Suprapubic skin (tissue), 4 donors: ENCODE data around the gene KLF6. TPM values are rescaled to one million over a fixed set of nuclear protein-coding genes. Genes with fewer than 3 reads are reported as not detected.

Source experiments
- DNase-seq, 2 donors: peaks; one replicate each; pipeline ENCODE4 v3.0.0-alpha.2; 2019; ENCODE audit warnings: low spot score in 2 of 2
- H3K27ac ChIP-seq: fragments of 200-600 bp; sonication (generic); one replicate; pipeline ENCODE4 v1.5.1; 2019
- H3K27me3 ChIP-seq: fragments of 200-600 bp; sonication (generic); one replicate; pipeline ENCODE4 v1.5.1; 2019
- H3K36me3 ChIP-seq: fragments of 200-600 bp; sonication (generic); one replicate; pipeline ENCODE4 v1.5.1; 2019
- H3K4me1 ChIP-seq: fragments of 200-600 bp; sonication (generic); one replicate; pipeline ENCODE4 v1.5.1; 2019
- H3K4me3 ChIP-seq: fragments of 200-600 bp; sonication (generic); one replicate; pipeline ENCODE4 v1.5.1; 2019; ENCODE audit warnings: mild to moderate bottlenecking
- H3K9me3 ChIP-seq: fragments of 200-600 bp; sonication (generic); one replicate; pipeline ENCODE4 v1.5.1; 2019
- EP300 ChIP-seq: sonication (generic); formaldehyde crosslinking; IDR thresholded peaks from one replicate; pipeline ENCODE4 v1.6.1; 2017; ENCODE audit warnings: antibody characterized with exemption
- POLR2A ChIP-seq, 2 donors: fragments of 450-650 bp; IDR thresholded peaks; one replicate each; pipeline ENCODE4 v1.6.1; 2017; ENCODE audit warnings: antibody characterized with exemption in 2 of 2, mild to moderate bottlenecking in 2 of 2, moderate library complexity in 2 of 2
- POLR2AphosphoS5 ChIP-seq, 3 donors: sonication (generic); formaldehyde crosslinking; IDR thresholded peaks; one replicate each; pipeline ENCODE4 v1.6.1; 2017; ENCODE audit warnings: antibody characterized with exemption in 3 of 3
- WGBS: methylation state at CpG from one replicate; pipeline ENCODE4 v1.1.5; 2018; 5-methylcytosine and 5-hydroxymethylcytosine counted together
- total RNA-seq, 4 donors: library from RNA; depleted of rRNA; stranded (reverse); fragments of >200 nt; gene quantifications; one replicate each; pipeline ENCODE4 v1.1.0, GENCODE V29; 2016
- TF ChIP-seq, protein P1 (sequence below), 2 donors: fragments of 200-600 bp in 1 of 2; fragments of 450-650 bp in 1 of 2; sonication (generic) in 1 of 2; IDR thresholded peaks; one replicate each; pipeline ENCODE4 v1.5.1; 2016 to 2019; ENCODE audit warnings: antibody characterized with exemption in 2 of 2, mild to moderate bottlenecking in 1 of 2, moderate library complexity in 1 of 2

KLF6 gene
- total RNA-seq, 4 donors from 2014 or later: 242 to 484 (median 276) TPM

DNA sequence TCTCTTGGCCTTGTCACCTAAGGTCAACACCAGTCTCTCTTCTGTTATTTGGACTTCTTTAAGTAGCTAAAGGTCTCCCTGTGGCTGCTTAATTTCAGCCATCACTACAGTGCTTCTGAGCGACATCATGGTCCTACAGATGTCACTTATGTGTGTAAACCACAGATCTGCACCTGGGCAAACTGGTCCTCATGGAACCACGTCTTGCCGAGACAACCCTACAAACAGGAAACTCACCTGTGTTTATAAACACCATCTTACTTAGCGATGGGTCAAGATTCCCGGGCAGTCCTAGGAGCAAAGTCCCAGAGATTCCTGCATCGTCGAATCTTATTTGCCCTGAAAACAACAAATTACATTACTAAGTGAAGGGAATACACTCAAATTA lies 27.8 kb downstream of the KLF6 start:
- DNase-seq: no peak
- Histone ChIP-seq H3K4me3 (no peak overlapping the region), H3K27ac (peak overlapping the region; percentile 60), H3K27me3 (no peaks in the 10 kb centered on the region), H3K4me1 (peaks cover 36% of the 10 kb centered on the region), H3K36me3 (no peaks in the 10 kb centered on the region), H3K9me3 (no peaks in the 10 kb centered on the region)
- TF ChIP-seq POLR2AphosphoS5 (IDR thresholded peaks at IDR 0.05): no peak
- no peak for TF ChIP-seq EP300
- TF ChIP-seq, protein P1, sequence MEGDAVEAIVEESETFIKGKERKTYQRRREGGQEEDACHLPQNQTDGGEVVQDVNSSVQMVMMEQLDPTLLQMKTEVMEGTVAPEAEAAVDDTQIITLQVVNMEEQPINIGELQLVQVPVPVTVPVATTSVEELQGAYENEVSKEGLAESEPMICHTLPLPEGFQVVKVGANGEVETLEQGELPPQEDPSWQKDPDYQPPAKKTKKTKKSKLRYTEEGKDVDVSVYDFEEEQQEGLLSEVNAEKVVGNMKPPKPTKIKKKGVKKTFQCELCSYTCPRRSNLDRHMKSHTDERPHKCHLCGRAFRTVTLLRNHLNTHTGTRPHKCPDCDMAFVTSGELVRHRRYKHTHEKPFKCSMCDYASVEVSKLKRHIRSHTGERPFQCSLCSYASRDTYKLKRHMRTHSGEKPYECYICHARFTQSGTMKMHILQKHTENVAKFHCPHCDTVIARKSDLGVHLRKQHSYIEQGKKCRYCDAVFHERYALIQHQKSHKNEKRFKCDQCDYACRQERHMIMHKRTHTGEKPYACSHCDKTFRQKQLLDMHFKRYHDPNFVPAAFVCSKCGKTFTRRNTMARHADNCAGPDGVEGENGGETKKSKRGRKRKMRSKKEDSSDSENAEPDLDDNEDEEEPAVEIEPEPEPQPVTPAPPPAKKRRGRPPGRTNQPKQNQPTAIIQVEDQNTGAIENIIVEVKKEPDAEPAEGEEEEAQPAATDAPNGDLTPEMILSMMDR (IDR thresholded peaks at IDR 0.05): no peak
- TF ChIP-seq POLR2A (IDR thresholded peaks at IDR 0.05): no peak
- WGBS: 53% methylated on average over 7 of the region's 7 CpGs

- no peak for DNase-seq
- Histone ChIP-seq H3K27me3 (no peaks in the 10 kb centered on the region), H3K36me3 (no peaks in the 10 kb centered on the region), H3K9me3 (no peaks in the 10 kb centered on the region), H3K4me3 (no peak overlapping the region), H3K4me1 (peaks cover 30% of the 10 kb centered on the region), H3K27ac (no peak overlapping the region)
- TF ChIP-seq, protein P1 (IDR thresholded peaks at IDR 0.05): no peak
- TF ChIP-seq POLR2AphosphoS5 (IDR thresholded peaks at IDR 0.05): no peak
- TF ChIP-seq EP300: no peak
- no peak for TF ChIP-seq POLR2A (IDR thresholded peaks at IDR 0.05)
- WGBS: 95% methylated on average over 5 of the region's 5 CpGs
Measured at GRCh38 chr10:3756360-3756740, 28.7 kb downstream of the KLF6 start.

DNA sequence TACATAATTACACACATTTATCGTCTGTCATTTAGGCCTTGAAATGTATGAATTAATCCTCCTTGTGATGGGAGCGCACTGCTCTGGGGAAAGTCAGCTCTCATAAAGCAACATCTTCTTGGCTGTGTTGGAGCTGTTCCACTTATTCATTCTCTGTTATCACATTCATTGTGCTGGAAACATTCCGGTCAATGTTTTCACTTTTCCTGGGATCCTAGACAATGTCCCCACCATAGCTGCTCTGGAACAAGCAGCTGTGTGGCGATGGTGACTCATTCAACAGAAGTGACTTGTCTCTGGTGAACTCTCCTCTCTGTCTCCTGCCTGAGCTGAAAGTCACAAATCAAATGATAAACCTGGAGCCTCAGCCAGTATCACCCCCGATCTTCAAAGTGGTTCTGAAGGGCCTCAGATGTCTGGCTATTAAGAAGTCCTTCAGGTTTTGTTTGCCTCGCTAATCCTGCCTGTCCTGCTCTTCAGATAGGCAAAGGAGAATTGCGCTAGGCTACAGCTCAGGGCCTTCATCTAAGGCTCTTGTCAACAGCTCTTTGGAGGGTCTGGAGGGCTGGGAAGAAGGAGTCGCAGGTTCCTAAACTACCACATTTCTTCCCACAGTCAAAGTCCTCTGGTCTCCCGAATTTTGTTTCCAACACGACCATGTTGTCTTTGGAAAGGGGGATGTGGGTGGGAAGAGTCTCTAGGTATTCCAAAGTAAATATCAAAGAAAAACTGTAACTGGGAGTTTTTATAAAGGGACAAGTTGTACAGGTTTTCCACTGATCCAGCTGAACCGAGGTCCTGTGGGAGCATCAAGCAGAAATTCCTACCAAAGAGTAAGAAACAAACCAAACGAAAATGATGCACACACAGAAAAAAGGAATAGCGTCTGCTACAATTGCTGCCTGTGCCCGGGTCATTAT lies 29.3 kb downstream of the KLF6 start:
- Histone ChIP-seq H3K4me1 (peaks cover 34% of the 10 kb centered on the region), H3K4me3 (no peak overlapping the region), H3K27ac (peak overlapping the region; percentile 16), H3K36me3 (no peaks in the 10 kb centered on the region), H3K9me3 (no peaks in the 10 kb centered on the region), H3K27me3 (no peaks in the 10 kb centered on the region)
- DNase-seq: no peak
- TF ChIP-seq POLR2A (IDR thresholded peaks at IDR 0.05) (no peak), EP300 (no peak), POLR2AphosphoS5 (IDR thresholded peaks at IDR 0.05) (no peak)
- TF ChIP-seq, protein P1 (IDR thresholded peaks at IDR 0.05): no peak
- WGBS: 84% methylated on average over 14 of the region's 14 CpGs

GRCh38 chr10:3754727-3755439 lies 30.1 kb downstream of the KLF6 start:
- Histone ChIP-seq H3K36me3 (no peaks in the 10 kb centered on the region), H3K27ac (peak overlapping the region; percentile 39), H3K27me3 (no peaks in the 10 kb centered on the region), H3K9me3 (no peaks in the 10 kb centered on the region), H3K4me1 (peaks cover 42% of the 10 kb centered on the region), H3K4me3 (no peak overlapping the region)
- 41% methylated on average over 9 of the region's 9 CpGs for WGBS
- TF ChIP-seq, protein P1 (IDR thresholded peaks at IDR 0.05): no peak
- peak in 2 of 3 donors; percentile 1 to 74 for TF ChIP-seq POLR2AphosphoS5 (IDR thresholded peaks at IDR 0.05)
- TF ChIP-seq EP300: no peak
- DNase-seq: no peak

DNA sequence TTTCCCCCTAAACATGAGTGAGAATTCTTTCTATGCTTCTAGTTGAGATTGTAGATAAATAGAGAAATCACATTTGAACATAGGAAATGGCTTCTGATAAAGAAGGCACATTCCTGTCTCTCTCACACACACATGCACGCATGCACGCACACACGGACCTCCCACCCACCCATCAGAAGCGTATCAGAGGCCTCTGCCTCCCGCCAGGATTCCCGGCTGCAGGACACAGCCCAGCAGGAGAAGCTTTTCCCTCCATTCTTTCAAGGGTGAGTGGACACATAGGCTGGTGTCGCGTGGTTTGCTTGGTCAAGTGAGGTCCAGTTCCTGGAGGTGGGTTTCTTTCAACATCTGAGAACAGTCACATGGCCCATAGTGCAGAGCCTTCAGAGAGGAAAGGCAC lies 34.2 kb downstream of the KLF6 start:
- H3K9me3 ChIP-seq: no peaks in the 10 kb centered on the region
- no peaks in the 10 kb centered on the region for H3K27me3 ChIP-seq
- no peaks in the 10 kb centered on the region for H3K36me3 ChIP-seq
- peaks cover 42% of the 10 kb centered on the region for H3K4me1 ChIP-seq
- H3K4me3 ChIP-seq: no peak overlapping the region
- TF ChIP-seq, protein P1 (IDR thresholded peaks at IDR 0.05): no peak
- TF ChIP-seq POLR2AphosphoS5 (IDR thresholded peaks at IDR 0.05) (no peak), POLR2A (IDR thresholded peaks at IDR 0.05) (no peak), EP300 (no peak)
- WGBS: 95% methylated on average over 8 of the region's 8 CpGs
- H3K27ac ChIP-seq: no peak overlapping the region
- no peak for DNase-seq
